Measurements from ENCODE around the gene MAGEA8.

MAGEA8 gene

GRCh38 chrX:149837639-149838038 lies 43.3 kb upstream of the MAGEA8 start:
- Histone ChIP-seq H3F3A (ENCODE audit: insufficient read depth, low read length) (no peaks in the 10 kb centered on the region), H3K4me2 (ENCODE audit: low read length) (no peak overlapping the region), H3K27ac (ENCODE audit: low read depth, low read length, poor library complexity, severe bottlenecking) (no peak overlapping the region), H3K27me3 (ENCODE audit: insufficient read depth, low read length) (no peaks in the 10 kb centered on the region), H3K79me2 (ENCODE audit: insufficient read depth, low read length) (no peaks in the 10 kb centered on the region), H2AFZ (ENCODE audit: low read length) (no peak overlapping the region), H4K20me1 (ENCODE audit: insufficient read depth, low read length) (no peaks in the 10 kb centered on the region), H3K9me3 (ENCODE audit: low read length) (no peaks in the 10 kb centered on the region), H3K9ac (ENCODE audit: low read length) (no peak overlapping the region), H3K9me2 (ENCODE audit: low read depth, low read length) (no peaks in the 10 kb centered on the region), H3K4me3 (ENCODE audit: low read depth, low read length, poor library complexity, severe bottlenecking) (no peak overlapping the region), H3K36me3 (ENCODE audit: insufficient read depth, low read length) (no peaks in the 10 kb centered on the region), H3K4me1 (ENCODE audit: insufficient read depth, low read length, severe bottlenecking) (no peaks in the 10 kb centered on the region)
- TF ChIP-seq, protein P1, sequence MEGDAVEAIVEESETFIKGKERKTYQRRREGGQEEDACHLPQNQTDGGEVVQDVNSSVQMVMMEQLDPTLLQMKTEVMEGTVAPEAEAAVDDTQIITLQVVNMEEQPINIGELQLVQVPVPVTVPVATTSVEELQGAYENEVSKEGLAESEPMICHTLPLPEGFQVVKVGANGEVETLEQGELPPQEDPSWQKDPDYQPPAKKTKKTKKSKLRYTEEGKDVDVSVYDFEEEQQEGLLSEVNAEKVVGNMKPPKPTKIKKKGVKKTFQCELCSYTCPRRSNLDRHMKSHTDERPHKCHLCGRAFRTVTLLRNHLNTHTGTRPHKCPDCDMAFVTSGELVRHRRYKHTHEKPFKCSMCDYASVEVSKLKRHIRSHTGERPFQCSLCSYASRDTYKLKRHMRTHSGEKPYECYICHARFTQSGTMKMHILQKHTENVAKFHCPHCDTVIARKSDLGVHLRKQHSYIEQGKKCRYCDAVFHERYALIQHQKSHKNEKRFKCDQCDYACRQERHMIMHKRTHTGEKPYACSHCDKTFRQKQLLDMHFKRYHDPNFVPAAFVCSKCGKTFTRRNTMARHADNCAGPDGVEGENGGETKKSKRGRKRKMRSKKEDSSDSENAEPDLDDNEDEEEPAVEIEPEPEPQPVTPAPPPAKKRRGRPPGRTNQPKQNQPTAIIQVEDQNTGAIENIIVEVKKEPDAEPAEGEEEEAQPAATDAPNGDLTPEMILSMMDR (IDR thresholded peaks at IDR 0.05; ENCODE audit: low read length): no peak
- TF ChIP-seq EZH2 (IDR thresholded peaks at IDR 0.05; ENCODE audit: borderline replicate concordance, low read length): no peak

DNA sequence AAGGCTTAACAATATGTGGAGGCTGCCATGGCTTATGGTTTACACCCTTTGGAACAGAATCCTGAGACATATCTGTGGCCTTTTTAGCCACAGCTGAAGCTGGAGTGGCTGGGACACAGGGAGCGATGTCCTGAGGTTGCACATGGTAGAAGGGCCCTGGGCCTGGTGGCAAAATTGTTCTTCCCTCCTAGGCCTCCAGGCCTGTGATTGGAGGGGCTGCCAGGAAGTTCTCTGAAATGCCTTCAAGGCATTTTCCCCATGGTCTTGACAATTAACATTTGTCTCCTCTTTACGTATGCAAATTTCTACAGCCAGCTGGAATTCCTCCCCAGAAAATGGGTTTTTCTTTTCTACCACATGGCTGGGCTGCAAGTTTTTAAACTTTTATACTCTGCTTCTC lies 39.1 kb upstream of the MAGEA8 start:
- H3K27ac ChIP-seq (ENCODE audit: low read depth, low read length, poor library complexity, severe bottlenecking): no peak overlapping the region
- no peaks in the 10 kb centered on the region for H3F3A ChIP-seq (ENCODE audit: insufficient read depth, low read length)
- H3K27me3 ChIP-seq (ENCODE audit: insufficient read depth, low read length): no peaks in the 10 kb centered on the region
- no peak overlapping the region for H3K4me2 ChIP-seq (ENCODE audit: low read length)
- H3K79me2 ChIP-seq (ENCODE audit: insufficient read depth, low read length): no peaks in the 10 kb centered on the region
- H3K4me3 ChIP-seq (ENCODE audit: low read depth, low read length, poor library complexity, severe bottlenecking): no peak overlapping the region
- H2AFZ ChIP-seq (ENCODE audit: low read length): no peak overlapping the region
- TF ChIP-seq, protein P1 (IDR thresholded peaks at IDR 0.05; ENCODE audit: low read length): no peak
- no peak for TF ChIP-seq EZH2 (IDR thresholded peaks at IDR 0.05; ENCODE audit: borderline replicate concordance, low read length)
- H3K9ac ChIP-seq (ENCODE audit: low read length): no peak overlapping the region
- no peaks in the 10 kb centered on the region for H3K36me3 ChIP-seq (ENCODE audit: insufficient read depth, low read length)
- H3K9me2 ChIP-seq (ENCODE audit: low read depth, low read length): no peaks in the 10 kb centered on the region
- H3K4me1 ChIP-seq (ENCODE audit: insufficient read depth, low read length, severe bottlenecking): no peaks in the 10 kb centered on the region
- H4K20me1 ChIP-seq (ENCODE audit: insufficient read depth, low read length): no peaks in the 10 kb centered on the region
- no peaks in the 10 kb centered on the region for H3K9me3 ChIP-seq (ENCODE audit: low read length)

DNA sequence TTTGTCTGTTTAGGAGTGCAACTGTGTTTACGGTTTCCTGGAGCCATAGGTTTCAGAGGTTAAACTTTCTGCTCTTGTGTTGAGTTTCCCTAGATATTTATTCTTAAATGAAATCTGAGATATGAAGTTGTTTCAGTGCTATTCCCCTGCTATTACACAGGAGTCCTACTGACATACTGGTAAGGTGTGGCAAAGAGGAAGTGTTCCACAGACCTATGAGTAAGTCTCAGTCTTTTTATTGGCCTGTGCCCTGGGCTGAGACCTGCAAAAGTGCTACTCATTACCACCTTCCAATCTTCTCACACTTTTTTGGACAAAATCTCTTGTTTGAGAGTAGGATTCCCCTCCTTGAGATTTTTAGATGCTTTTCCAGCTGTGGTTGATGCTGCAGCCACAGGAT lies 35.6 kb upstream of the MAGEA8 start:
- Histone ChIP-seq H3K27ac (ENCODE audit: low read depth, low read length, poor library complexity, severe bottlenecking) (no peak overlapping the region), H3K9me2 (ENCODE audit: low read depth, low read length) (no peaks in the 10 kb centered on the region), H3K4me2 (ENCODE audit: low read length) (no peak overlapping the region), H3K27me3 (ENCODE audit: insufficient read depth, low read length) (no peaks in the 10 kb centered on the region), H3K4me3 (ENCODE audit: low read depth, low read length, poor library complexity, severe bottlenecking) (no peak overlapping the region), H3F3A (ENCODE audit: insufficient read depth, low read length) (no peaks in the 10 kb centered on the region), H3K9me3 (ENCODE audit: low read length) (no peaks in the 10 kb centered on the region), H3K79me2 (ENCODE audit: insufficient read depth, low read length) (no peaks in the 10 kb centered on the region), H4K20me1 (ENCODE audit: insufficient read depth, low read length) (no peaks in the 10 kb centered on the region), H2AFZ (ENCODE audit: low read length) (no peak overlapping the region), H3K9ac (ENCODE audit: low read length) (no peak overlapping the region), H3K4me1 (ENCODE audit: insufficient read depth, low read length, severe bottlenecking) (no peaks in the 10 kb centered on the region), H3K36me3 (ENCODE audit: insufficient read depth, low read length) (no peaks in the 10 kb centered on the region)
- no peak for TF ChIP-seq EZH2 (IDR thresholded peaks at IDR 0.05; ENCODE audit: borderline replicate concordance, low read length)
- TF ChIP-seq, protein P1 (IDR thresholded peaks at IDR 0.05; ENCODE audit: low read length): no peak

All from OCI-LY1 (cell line).